ENCODE results near the gene ENO2.
"Not testable (repeated sequence)": the region's sequence is repeated elsewhere in the genome, so short reads cannot be mapped to it uniquely, and the experiment has no call there.

The ENO2 gene

DNA sequence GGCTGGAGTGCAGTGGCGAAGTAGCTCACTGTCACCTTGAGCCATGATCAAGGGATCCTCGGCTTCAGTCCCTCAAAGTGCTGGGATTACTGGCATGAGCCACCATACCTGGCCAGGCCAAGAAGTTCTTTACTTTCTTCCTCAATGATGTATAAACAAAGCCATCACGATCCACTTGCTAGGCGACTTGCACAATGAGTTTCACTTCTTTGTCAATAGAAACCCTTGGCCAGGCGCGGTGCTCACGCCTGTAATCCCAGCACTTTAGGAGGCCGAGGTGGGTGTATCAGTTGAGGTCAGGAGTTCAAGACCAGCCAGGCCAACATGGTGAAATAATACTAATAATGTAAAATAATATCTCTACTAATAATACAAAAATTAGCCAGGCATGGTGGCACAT lies 26.9 kb upstream of the ENO2 start:
- Histone ChIP-seq H3K4me1 (ENCODE audit: control insufficient read depth, insufficient read depth, low read length) (peaks cover 5% of the 10 kb centered on the region; the same call in 1 of the 2 replicates), H3K27me3 (ENCODE audit: control insufficient read depth, insufficient read depth, low read length) (no peaks in the 10 kb centered on the region), H3K9me3 (ENCODE audit: control insufficient read depth, insufficient read depth, low read length) (no peaks in the 10 kb centered on the region), H3K27ac (ENCODE audit: low read length) (no peak overlapping the region), H3K4me3 (ENCODE audit: low read length) (no peak overlapping the region), H3K36me3 (ENCODE audit: control insufficient read depth, insufficient read depth, low read length) (peaks cover 4% of the 10 kb centered on the region; the same call in 1 of the 2 replicates)
- no CpG with 5 or more reads among the region's 8 CpGs for WGBS (ENCODE audit: insufficient coverage, insufficient read length)
- no peak for DNase-seq (ENCODE audit: low read depth, low spot score)

GRCh38 chr12:6888360-6888759 lies 26.0 kb upstream of the ENO2 start:
- H3K9me3 ChIP-seq (ENCODE audit: control insufficient read depth, insufficient read depth, low read length) = no peaks in the 10 kb centered on the region

GRCh38 chr12:6888794-6889193 lies 25.6 kb upstream of the ENO2 start:
- H3K27ac ChIP-seq (ENCODE audit: low read length); H3K36me3 ChIP-seq (ENCODE audit: control insufficient read depth, insufficient read depth, low read length); H3K9me3 ChIP-seq (ENCODE audit: control insufficient read depth, insufficient read depth, low read length); H3K27me3 ChIP-seq (ENCODE audit: control insufficient read depth, insufficient read depth, low read length); H3K4me1 ChIP-seq (ENCODE audit: control insufficient read depth, insufficient read depth, low read length); H3K4me3 ChIP-seq (ENCODE audit: low read length); DNase-seq (ENCODE audit: low read depth, low spot score): not testable (repeated sequence)
- no CpG with 5 or more reads among the region's 7 CpGs for WGBS (ENCODE audit: insufficient coverage, insufficient read length)

More at GRCh38 chr12:6888360-6888759, 26.0 kb upstream of the ENO2 start:
- H3K4me3 ChIP-seq (ENCODE audit: low read length) = no peak overlapping the region
- no CpG with 5 or more reads among the region's 2 CpGs for WGBS (ENCODE audit: insufficient coverage, insufficient read length)
- peaks cover 5% of the 10 kb centered on the region; the same call in 1 of the 2 replicates for H3K4me1 ChIP-seq (ENCODE audit: control insufficient read depth, insufficient read depth, low read length)
- H3K36me3 ChIP-seq (ENCODE audit: control insufficient read depth, insufficient read depth, low read length) = peaks cover 4% of the 10 kb centered on the region; the same call in 1 of the 2 replicates
- no peaks in the 10 kb centered on the region for H3K27me3 ChIP-seq (ENCODE audit: control insufficient read depth, insufficient read depth, low read length)
- no peak for DNase-seq (ENCODE audit: low read depth, low spot score)
- H3K27ac ChIP-seq (ENCODE audit: low read length) = no peak overlapping the region

DNA sequence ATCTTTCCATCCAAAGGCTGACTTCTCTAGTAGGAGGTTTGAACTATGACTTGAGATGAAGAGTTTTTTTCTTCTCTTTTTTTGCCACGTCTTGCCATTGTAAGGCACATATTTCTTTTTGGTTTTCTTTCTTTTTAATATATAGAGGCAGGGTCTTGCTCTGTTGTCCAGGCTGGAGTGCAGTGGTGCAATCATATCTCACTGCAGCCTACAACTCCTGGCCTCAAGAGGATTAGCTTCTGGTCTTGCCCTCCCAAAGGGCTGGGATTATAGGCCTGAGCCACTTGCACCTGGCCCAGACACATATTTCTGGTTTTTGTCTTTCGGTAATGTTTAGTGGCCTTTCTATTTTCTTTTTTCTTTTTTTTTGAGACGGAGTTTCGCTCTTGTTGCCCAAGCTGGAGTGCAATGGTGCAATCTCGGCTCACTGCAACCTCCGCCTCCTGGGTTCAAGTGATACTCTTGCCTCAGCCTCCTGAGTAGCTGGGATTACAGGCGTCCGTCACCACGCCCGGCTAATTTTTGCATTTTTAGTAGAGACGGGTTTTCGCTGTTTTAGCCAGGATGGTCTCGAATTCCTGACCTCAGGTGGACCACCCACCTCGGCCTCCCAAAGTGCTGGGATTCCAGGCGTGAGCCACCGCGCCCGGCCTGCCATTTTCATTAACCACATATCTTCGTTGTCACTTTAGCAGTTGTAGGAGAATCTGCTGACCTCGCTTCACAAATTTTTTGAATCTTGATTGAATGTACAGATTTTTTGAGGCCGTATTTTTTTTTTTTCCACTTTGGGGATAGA lies 24.4 kb upstream of the ENO2 start:
- no CpG with 5 or more reads among the region's 21 CpGs for WGBS (ENCODE audit: insufficient coverage, insufficient read length)
- H3K27me3 ChIP-seq (ENCODE audit: control insufficient read depth, insufficient read depth, low read length); H3K4me3 ChIP-seq (ENCODE audit: low read length); H3K27ac ChIP-seq (ENCODE audit: low read length); H3K9me3 ChIP-seq (ENCODE audit: control insufficient read depth, insufficient read depth, low read length); H3K4me1 ChIP-seq (ENCODE audit: control insufficient read depth, insufficient read depth, low read length); H3K36me3 ChIP-seq (ENCODE audit: control insufficient read depth, insufficient read depth, low read length); DNase-seq (ENCODE audit: low read depth, low spot score): not testable (repeated sequence)

DNA sequence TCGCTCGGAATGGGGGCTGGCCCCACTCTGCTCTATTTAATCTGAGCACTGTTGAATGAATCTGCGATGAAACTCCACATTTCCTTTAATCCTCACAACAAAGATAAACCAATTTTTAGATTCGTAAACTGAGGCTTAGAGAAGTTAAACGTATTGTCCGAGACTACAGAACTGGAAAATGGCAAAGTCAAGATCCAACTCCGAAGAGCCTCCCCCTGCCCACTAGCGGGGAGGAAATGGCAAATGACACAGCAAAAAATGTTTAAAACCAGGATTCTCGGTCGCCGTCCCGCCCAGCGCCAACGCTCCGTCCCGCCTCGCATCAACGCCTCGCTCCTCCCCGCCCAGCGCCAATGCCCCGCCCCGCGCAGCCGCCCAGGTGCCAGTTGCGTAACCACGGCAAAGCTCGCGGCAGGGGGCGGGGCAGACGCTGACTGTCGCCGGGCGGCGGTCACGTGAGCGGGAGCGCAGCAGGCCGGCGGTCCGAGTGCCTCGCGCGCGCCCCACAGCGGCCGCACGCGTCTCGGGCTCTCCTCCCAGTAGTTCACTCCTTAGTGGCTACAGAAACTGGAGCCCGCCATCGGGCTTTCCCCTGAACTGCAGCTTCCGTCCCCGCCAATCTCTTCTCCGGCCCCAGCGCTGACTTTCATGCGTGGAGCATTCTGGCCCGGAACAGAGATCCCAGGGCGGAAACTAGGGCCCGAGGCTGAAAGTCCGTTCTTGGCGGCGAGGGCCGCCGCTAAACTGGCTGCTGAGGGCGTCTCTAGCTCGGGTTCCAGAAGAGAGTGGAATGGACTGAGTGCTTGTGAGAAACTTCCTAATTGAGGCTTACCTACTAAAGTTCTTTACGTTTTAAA lies 23.4 kb upstream of the ENO2 start:
- DNase-seq (ENCODE audit: low read depth, low spot score) = no peak
- Histone ChIP-seq H3K4me1 (ENCODE audit: control insufficient read depth, insufficient read depth, low read length) (peaks cover 3% of the 10 kb centered on the region; the same call in 1 of the 2 replicates), H3K9me3 (ENCODE audit: control insufficient read depth, insufficient read depth, low read length) (no peaks in the 10 kb centered on the region), H3K27me3 (ENCODE audit: control insufficient read depth, insufficient read depth, low read length) (no peaks in the 10 kb centered on the region), H3K36me3 (ENCODE audit: control insufficient read depth, insufficient read depth, low read length) (no peaks in the 10 kb centered on the region), H3K4me3 (ENCODE audit: low read length) (peak overlapping the region; percentile 37; the same call in 1 of the 2 replicates), H3K27ac (ENCODE audit: low read length) (no peak overlapping the region)
- WGBS (ENCODE audit: insufficient coverage, insufficient read length) = no CpG with 5 or more reads among the region's 68 CpGs

DNA sequence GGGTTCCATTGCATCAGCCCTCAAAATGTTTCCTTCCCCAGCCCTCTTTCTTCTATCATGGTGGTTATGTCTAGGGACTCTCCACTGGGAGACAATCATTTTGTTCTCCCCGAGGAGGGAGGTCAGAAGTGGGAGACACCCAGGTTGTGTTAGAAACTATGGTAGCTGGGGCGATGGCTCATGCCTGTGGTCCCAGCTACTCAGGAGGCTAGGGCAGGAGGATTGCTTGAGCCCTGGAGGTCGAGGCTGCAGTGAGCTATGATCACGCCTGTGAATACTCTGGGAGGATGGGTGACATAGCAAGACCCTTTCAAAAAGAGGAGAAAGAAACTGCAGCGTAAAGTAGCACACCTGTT lies 22.8 kb upstream of the ENO2 start:
- H3K4me1 ChIP-seq (ENCODE audit: control insufficient read depth, insufficient read depth, low read length) = peaks cover 3% of the 10 kb centered on the region; the same call in 1 of the 2 replicates

GRCh38 chr12:6892683-6893082 lies 21.7 kb upstream of the ENO2 start:
- WGBS (ENCODE audit: insufficient coverage, insufficient read length) = no CpG with 5 or more reads among the region's 3 CpGs
- not testable (repeated sequence) for H3K4me1 ChIP-seq (ENCODE audit: control insufficient read depth, insufficient read depth, low read length); H3K27ac ChIP-seq (ENCODE audit: low read length); H3K36me3 ChIP-seq (ENCODE audit: control insufficient read depth, insufficient read depth, low read length); H3K27me3 ChIP-seq (ENCODE audit: control insufficient read depth, insufficient read depth, low read length); H3K9me3 ChIP-seq (ENCODE audit: control insufficient read depth, insufficient read depth, low read length); H3K4me3 ChIP-seq (ENCODE audit: low read length); DNase-seq (ENCODE audit: low read depth, low spot score)

More for the DNA sequence above, 22.8 kb upstream of the ENO2 start:
- peak overlapping the region; percentile 37; the same call in 1 of the 2 replicates for H3K4me3 ChIP-seq (ENCODE audit: low read length)
- H3K9me3 ChIP-seq (ENCODE audit: control insufficient read depth, insufficient read depth, low read length) = no peaks in the 10 kb centered on the region
- no peak overlapping the region for H3K27ac ChIP-seq (ENCODE audit: low read length)
- DNase-seq (ENCODE audit: low read depth, low spot score) = no peak
- no CpG with 5 or more reads among the region's 5 CpGs for WGBS (ENCODE audit: insufficient coverage, insufficient read length)
- H3K36me3 ChIP-seq (ENCODE audit: control insufficient read depth, insufficient read depth, low read length) = no peaks in the 10 kb centered on the region
- H3K27me3 ChIP-seq (ENCODE audit: control insufficient read depth, insufficient read depth, low read length) = no peaks in the 10 kb centered on the region

DNA sequence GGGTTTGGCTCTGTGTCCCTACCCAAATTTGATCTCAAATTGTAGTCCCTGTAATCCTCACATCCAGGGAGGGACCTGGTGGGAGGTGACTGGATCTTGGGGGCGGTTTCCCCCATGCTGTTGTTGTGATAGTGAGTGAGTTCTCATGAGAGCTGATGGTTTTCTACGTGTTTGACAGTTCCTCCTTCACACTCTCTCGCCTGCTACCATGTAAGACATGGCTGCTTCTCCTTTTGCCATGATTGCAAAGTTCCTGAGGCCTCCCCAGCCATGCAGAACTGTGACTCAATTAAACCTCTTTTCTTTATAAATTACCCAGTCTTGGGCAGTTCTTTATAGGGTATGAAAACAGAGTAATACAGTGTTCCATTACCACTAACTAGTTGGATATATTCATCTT lies 20.1 kb upstream of the ENO2 start:
- H3K27ac ChIP-seq (ENCODE audit: low read length) = no peak overlapping the region
- H3K4me3 ChIP-seq (ENCODE audit: low read length) = no peak overlapping the region
- no peaks in the 10 kb centered on the region for H3K27me3 ChIP-seq (ENCODE audit: control insufficient read depth, insufficient read depth, low read length)
- H3K4me1 ChIP-seq (ENCODE audit: control insufficient read depth, insufficient read depth, low read length) = peaks cover 2% of the 10 kb centered on the region; the same call in 1 of the 2 replicates
- no peaks in the 10 kb centered on the region; the same call in 1 of the 2 replicates for H3K9me3 ChIP-seq (ENCODE audit: control insufficient read depth, insufficient read depth, low read length)
- DNase-seq (ENCODE audit: low read depth, low spot score) = no peak
- no peaks in the 10 kb centered on the region for H3K36me3 ChIP-seq (ENCODE audit: control insufficient read depth, insufficient read depth, low read length)
- no CpG with 5 or more reads among the region's 3 CpGs for WGBS (ENCODE audit: insufficient coverage, insufficient read length)

- no peaks in the 10 kb centered on the region; the same call in 1 of the 2 replicates for H3K9me3 ChIP-seq (ENCODE audit: control insufficient read depth, insufficient read depth, low read length)
- no peak overlapping the region for H3K4me3 ChIP-seq (ENCODE audit: low read length)
- DNase-seq (ENCODE audit: low read depth, low spot score) = no peak
- H3K27me3 ChIP-seq (ENCODE audit: control insufficient read depth, insufficient read depth, low read length) = no peaks in the 10 kb centered on the region
- no peaks in the 10 kb centered on the region; the same call in 1 of the 2 replicates for H3K4me1 ChIP-seq (ENCODE audit: control insufficient read depth, insufficient read depth, low read length)
- H3K36me3 ChIP-seq (ENCODE audit: control insufficient read depth, insufficient read depth, low read length) = no peaks in the 10 kb centered on the region
- no CpG with 5 or more reads among the region's 6 CpGs for WGBS (ENCODE audit: insufficient coverage, insufficient read length)
- H3K27ac ChIP-seq (ENCODE audit: low read length) = no peak overlapping the region
Observed at GRCh38 chr12:6896846-6897435, 17.4 kb upstream of the ENO2 start.

- Histone ChIP-seq H3K27ac (ENCODE audit: low read length) (no peak overlapping the region), H3K9me3 (ENCODE audit: control insufficient read depth, insufficient read depth, low read length) (no peaks in the 10 kb centered on the region; the same call in 1 of the 2 replicates), H3K36me3 (ENCODE audit: control insufficient read depth, insufficient read depth, low read length) (no peaks in the 10 kb centered on the region), H3K4me1 (ENCODE audit: control insufficient read depth, insufficient read depth, low read length) (no peaks in the 10 kb centered on the region; the same call in 1 of the 2 replicates), H3K27me3 (ENCODE audit: control insufficient read depth, insufficient read depth, low read length) (no peaks in the 10 kb centered on the region), H3K4me3 (ENCODE audit: low read length) (no peak overlapping the region)
- WGBS (ENCODE audit: insufficient coverage, insufficient read length) = no CpG with 5 or more reads among the region's 5 CpGs
- no peak for DNase-seq (ENCODE audit: low read depth, low spot score)
Observed at GRCh38 chr12:6899427-6899826, 15.0 kb upstream of the ENO2 start.
